AG20443 (cell line): ENCODE data around the gene LYSET.
"Not testable (repeated sequence)": the region's sequence is repeated elsewhere in the genome, so short reads cannot be mapped to it uniquely, and the experiment has no call there.

ENCODE experiments used
- DNase-seq: peaks from one replicate; pipeline ENCODE4 v3.0.0; 2012; ENCODE audit warnings: low spot score, mixed read lengths

LYSET gene

GRCh38 chr14:93223565-93223964 is 38.4 kb downstream of the LYSET start:
- no peak for DNase-seq

- no peak for DNase-seq
Measured at GRCh38 chr14:93228550-93228949, 43.4 kb downstream of the LYSET start.

DNA sequence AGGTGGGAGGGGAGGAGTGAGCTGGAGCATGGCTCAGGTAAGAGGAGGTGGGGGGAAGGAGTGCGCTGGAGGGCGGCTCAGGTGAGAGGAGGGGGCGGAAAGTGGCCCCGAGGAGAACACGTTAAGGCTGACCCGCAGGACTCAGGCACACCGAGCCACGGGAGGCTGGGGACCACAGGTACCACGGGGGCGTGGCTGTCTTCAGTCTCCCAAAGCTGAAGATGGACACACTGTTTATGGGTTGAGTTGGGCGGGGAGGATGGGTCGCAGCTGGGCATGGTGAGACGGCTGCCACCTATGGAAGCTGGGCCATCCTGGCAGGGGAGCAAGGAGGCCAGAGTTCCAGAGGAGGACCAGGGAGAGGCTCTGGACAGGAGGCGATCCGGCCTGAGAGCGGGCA is 45.4 kb downstream of the LYSET start:
- DNase-seq = no peak

DNA sequence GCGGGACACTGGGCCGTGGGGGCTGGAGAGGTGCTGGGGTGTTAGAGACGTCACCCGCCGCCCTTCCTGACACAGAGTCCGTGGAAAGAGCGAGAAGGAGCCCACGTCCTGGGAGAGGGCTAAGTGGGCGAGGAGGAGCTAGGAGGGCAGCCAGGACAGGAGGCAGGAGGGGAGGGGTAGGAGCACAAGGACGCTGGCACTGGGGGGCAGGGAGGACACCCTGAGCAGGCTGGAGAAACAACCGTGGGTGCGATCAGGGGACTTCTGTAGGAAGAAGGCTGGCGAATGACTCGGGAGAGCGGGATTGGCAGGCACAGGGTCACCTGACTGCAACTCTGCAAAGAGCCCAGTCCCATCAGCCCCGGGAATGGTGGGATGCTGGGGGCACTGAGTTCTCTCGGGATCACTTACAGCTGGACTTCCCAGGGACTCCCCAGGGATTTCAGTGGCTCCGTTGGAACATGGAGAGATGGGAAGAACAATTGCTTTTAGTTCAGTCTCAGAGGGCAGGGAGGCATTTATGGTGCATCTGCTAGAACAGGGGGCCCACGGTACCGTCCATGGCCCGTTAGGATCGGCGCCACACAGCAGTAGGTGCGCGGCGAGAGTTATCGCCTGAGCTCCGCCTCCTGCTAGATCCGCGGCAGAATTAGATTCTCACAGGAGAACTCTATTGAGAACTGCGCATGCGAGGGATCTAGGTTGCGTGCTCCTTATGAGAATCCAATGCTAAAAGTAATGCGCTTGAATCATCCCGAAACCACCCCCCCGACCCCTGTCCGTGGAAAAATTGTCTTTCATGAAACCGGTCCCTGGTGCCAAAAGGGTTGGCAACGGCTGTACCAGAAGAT is 46.2 kb downstream of the LYSET start:
- DNase-seq = peak; percentile 83

DNA sequence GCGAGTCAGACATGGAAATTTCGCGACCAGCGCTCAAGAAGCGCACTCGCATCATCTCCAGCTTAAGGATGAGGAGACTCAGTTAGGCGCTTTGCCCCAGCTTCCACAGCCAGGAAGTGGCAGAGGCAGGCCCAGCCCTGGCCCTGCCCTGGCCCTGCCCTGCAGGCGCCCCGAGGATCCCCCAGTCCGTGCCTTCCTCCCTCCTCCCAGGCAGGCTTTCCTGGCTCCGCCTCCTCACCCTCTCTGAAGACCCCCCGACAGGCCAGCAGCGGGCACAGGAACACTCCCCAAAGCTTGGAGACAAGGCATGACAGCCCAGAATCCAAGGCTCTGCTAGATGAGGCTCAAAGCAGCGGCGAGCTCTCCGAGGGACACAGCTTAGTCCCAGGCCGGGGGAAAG is 47.0 kb downstream of the LYSET start:
- no peak for DNase-seq

GRCh38 chr14:93233078-93233477 is 48.0 kb downstream of the LYSET start:
- DNase-seq = not testable (repeated sequence)

- peak; percentile 85 for DNase-seq
Measured at GRCh38 chr14:93234798-93235197, 49.7 kb downstream of the LYSET start.
